GM12878 (cell line): ENCODE data around the gene HIBCH.

Source experiments
- CTCF ChIP-seq, 3 experiments: IDR thresholded peaks in 2 of 3; conservative IDR thresholded peaks in 1 of 3; 2 replicates each; pipeline ENCODE4 v1.5.1; 2011; ENCODE audit warnings: low read depth in 3 of 3, low read length in 3 of 3, mild to moderate bottlenecking in 3 of 3, control low read depth in 2 of 3, moderate library complexity in 2 of 3, inconsistent platforms in 1 of 3, mixed read lengths in 1 of 3; ENCODE audit not compliant: control insufficient read depth in 2 of 3, insufficient read depth in 1 of 3; ENCODE audit errors: extremely low read depth in 1 of 3
- EZH2 ChIP-seq: IDR thresholded peaks from 2 replicates; pipeline ENCODE4 v1.6.1; 2012; ENCODE audit warnings: low read depth, mild to moderate bottlenecking, control low read depth, inconsistent platforms, low read length, borderline replicate concordance; ENCODE audit not compliant: control insufficient read depth
- RBBP5 ChIP-seq: fragments of 200-600 bp; sonication (generic); conservative IDR thresholded peaks from 2 replicates; pipeline ENCODE4 v1.6.1; 2016
- SIN3A ChIP-seq: IDR thresholded peaks from 2 replicates; pipeline ENCODE4 v1.6.1; 2012; ENCODE audit warnings: low read depth, low read length, improper control_type of control experiment
- TAF1 ChIP-seq: IDR thresholded peaks from 2 replicates; pipeline ENCODE4 v1.6.1; 2011; ENCODE audit warnings: mild to moderate bottlenecking, low read depth, low read length, borderline replicate concordance
- TCF12 ChIP-seq: IDR thresholded peaks from 2 replicates; pipeline ENCODE4 v1.6.1; 2011; ENCODE audit warnings: low read depth, mild to moderate bottlenecking, low read length
- TCF7 ChIP-seq: IDR thresholded peaks from 2 replicates; pipeline ENCODE4 v1.6.1; 2014; ENCODE audit warnings: antibody characterized with exemption, borderline replicate concordance

GRCh38 chr2:190323406-190323805 lies 3.8 kb upstream of the HIBCH start:
- TF ChIP-seq TCF12, result no peak
- TF ChIP-seq TCF7, result no peak
- TF ChIP-seq SIN3A, result no peak
- no peak for TF ChIP-seq CTCF (IDR thresholded peaks at IDR 0.05 in 2 of 3, conservative IDR thresholded peaks at IDR 0.05 in 1 of 3; ENCODE audit: control insufficient read depth in 2 of 3, extremely low read depth in 1 of 3, insufficient read depth in 1 of 3, low read depth in 3 of 3, low read length in 3 of 3)
- TF ChIP-seq EZH2, result no peak
- TF ChIP-seq TAF1, result no peak
- TF ChIP-seq RBBP5, result no peak
